SK-N-SH treated with all-trans-retinoic acid at 6 μM for 48 hours (cell line): ENCODE measurements around the gene SCYGR8.

Experiments used
- ARNTL ChIP-seq: fragments of 450-650 bp; formaldehyde crosslinking; IDR thresholded peaks from 2 replicates; pipeline ENCODE4 v1.5.0; 2020; ENCODE audit warnings: low read depth, mild to moderate bottlenecking, moderate library complexity, borderline replicate concordance
- CREB5 ChIP-seq: fragments of 250-450 bp; sonication (Bioruptor Pico); IDR thresholded peaks from 2 replicates; pipeline ENCODE4 v1.5.1; 2020; ENCODE audit warnings: low read depth, mild to moderate bottlenecking, moderate library complexity
- GLIS3 ChIP-seq: fragments of 250-450 bp; sonication (Bioruptor Pico); IDR thresholded peaks from 2 replicates; pipeline ENCODE4 v1.5.0; 2020; ENCODE audit warnings: mild to moderate bottlenecking, moderate library complexity
- ISL1 ChIP-seq: fragments of 250-450 bp; sonication (Bioruptor Pico); IDR thresholded peaks from 2 replicates; pipeline ENCODE4 v2.1.2; 2022; ENCODE audit warnings: mild to moderate bottlenecking, moderate library complexity
- PATZ1 ChIP-seq: fragments of 250-450 bp; sonication (Bioruptor Pico); IDR thresholded peaks from 2 replicates; pipeline ENCODE4 v1.8.0; 2020; ENCODE audit warnings: mild to moderate bottlenecking, moderate library complexity, borderline replicate concordance
- RARB ChIP-seq: fragments of 250-450 bp; sonication (Bioruptor Pico); IDR thresholded peaks from 2 replicates; pipeline ENCODE4 v1.8.0; 2021; ENCODE audit warnings: mild to moderate bottlenecking, moderate library complexity
- TCF4 ChIP-seq: fragments of 250-450 bp; sonication (Bioruptor Pico); IDR thresholded peaks from 2 replicates; pipeline ENCODE4 v1.8.0; 2021; ENCODE audit warnings: mild to moderate bottlenecking, moderate library complexity, borderline replicate concordance
- ZFP3 ChIP-seq: fragments of 250-450 bp; sonication (Bioruptor Pico); IDR thresholded peaks from 2 replicates; pipeline ENCODE4 v1.5.0; 2020; ENCODE audit warnings: mild to moderate bottlenecking, moderate library complexity
- ZFP30 ChIP-seq: fragments of 450-650 bp; formaldehyde crosslinking; IDR thresholded peaks from 2 replicates; pipeline ENCODE4 v1.5.0; 2022; ENCODE audit warnings: mild to moderate bottlenecking, moderate library complexity

GRCh38 chr2:227739351-227739750 lies 6.3 kb upstream of the SCYGR8 start:
- no peak for TF ChIP-seq RARB (CRISPR knock-in tag)
- no peak for TF ChIP-seq ISL1 (CRISPR knock-in tag)
- no peak for TF ChIP-seq ARNTL (CRISPR knock-in tag)
- TF ChIP-seq ZFP3 (CRISPR knock-in tag) = no peak
- no peak for TF ChIP-seq PATZ1 (CRISPR knock-in tag)
- no peak for TF ChIP-seq TCF4
- TF ChIP-seq GLIS3 (CRISPR knock-in tag) = no peak
- TF ChIP-seq CREB5 = no peak
- no peak for TF ChIP-seq ZFP30
